ENCODE data around the gene PKN1. TPM values are rescaled to one million over a fixed set of nuclear protein-coding genes. Genes with fewer than 3 reads are reported as not detected.

PKN1 gene
- polyA plus RNA-seq, 1 donor from 2014 or later = 52.6 TPM

DNA sequence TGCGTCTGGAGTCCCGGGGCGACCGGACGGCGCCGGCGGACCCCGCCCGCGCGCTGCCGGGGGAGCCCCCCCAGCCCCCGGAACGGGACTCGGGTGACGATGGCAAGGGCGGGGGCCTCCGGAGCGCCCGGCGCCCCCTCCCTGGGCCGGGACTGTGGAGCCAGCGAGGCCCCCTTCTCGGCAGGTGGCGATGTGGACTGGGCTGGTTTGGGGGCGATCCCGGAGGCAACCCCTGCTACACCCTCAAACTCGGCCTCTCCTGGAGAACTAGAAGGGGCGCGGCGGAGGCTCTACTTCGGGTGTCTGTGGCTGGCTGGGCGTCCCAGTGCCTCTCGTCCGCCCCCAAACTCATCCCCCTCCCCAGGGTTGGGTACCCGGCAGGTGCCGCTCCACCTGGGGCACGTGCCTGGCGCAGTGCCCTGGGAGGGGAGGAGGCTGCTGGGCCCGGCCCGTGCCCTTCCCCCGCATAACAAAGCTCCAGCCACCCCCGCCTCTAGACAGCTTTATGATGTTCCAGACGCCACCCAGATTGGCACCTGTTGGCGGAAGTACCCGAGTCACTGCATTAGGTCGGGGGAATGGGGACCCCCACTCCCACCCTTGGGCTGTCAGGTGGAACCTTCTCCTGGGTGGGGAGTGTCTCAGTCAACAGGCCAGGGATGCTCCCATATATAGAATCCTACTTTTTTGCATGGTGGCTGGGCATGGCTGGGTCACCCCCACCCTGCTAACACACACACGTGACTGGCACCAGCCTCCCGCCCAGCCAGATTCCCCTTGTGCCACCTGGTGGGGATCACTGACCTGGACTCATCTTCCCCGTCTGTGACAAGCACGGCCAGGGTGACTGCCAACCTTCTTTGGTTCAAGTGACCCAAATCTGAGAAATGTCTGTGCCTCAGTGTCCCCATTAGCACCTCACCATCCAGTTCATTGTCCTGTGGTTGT, 722 bp downstream of the PKN1 start:
- Mint-ChIP-seq H3K4me3 (peak overlapping the region; percentile 81 to 93 (median 86)), H3K27me3 (no peaks in the 10 kb centered on the region), H3K36me3 (no peaks in the 10 kb centered on the region), H3K9me3 (no peaks in the 10 kb centered on the region), H3K27ac (peak overlapping the region; percentile 87 to 91 (median 88)), H3K4me1 (peaks cover 15 to 28% (median 16%) of the 10 kb centered on the region in 3 donors)

- no peaks in the 10 kb centered on the region for H3K9me3 Mint-ChIP-seq
- H3K27me3 Mint-ChIP-seq = peaks cover 1% of the 10 kb centered on the region
- H3K36me3 Mint-ChIP-seq = no peaks in the 10 kb centered on the region
- H3K4me3 Mint-ChIP-seq = peak overlapping the region; percentile 81 to 93 (median 86)
- peak overlapping the region; percentile 87 to 92 (median 88) for H3K27ac Mint-ChIP-seq
- peaks cover 21 to 34% (median 23%) of the 10 kb centered on the region in 3 donors for H3K4me1 Mint-ChIP-seq
Measured at GRCh38 chr19:14434543-14435319, 1.6 kb downstream of the PKN1 start.

GRCh38 chr19:14435320-14436050, 2.4 kb downstream of the PKN1 start:
- H3K9me3 Mint-ChIP-seq = no peaks in the 10 kb centered on the region
- H3K4me3 Mint-ChIP-seq = peak overlapping the region in 2 of 4 donors; percentile 51 to 83
- H3K4me1 Mint-ChIP-seq = peaks cover 28 to 39% (median 30%) of the 10 kb centered on the region in 3 donors
- peaks cover 1% of the 10 kb centered on the region for H3K27me3 Mint-ChIP-seq
- H3K36me3 Mint-ChIP-seq = no peaks in the 10 kb centered on the region
- peak overlapping the region; percentile 39 to 92 (median 86) for H3K27ac Mint-ChIP-seq

- Mint-ChIP-seq H3K36me3 (no peaks in the 10 kb centered on the region), H3K9me3 (no peaks in the 10 kb centered on the region), H3K4me3 (peak overlapping the region in 1 of 4 donors; percentile 78), H3K4me1 (peaks cover 26 to 33% (median 30%) of the 10 kb centered on the region in 3 donors), H3K27me3 (peaks cover 1% of the 10 kb centered on the region), H3K27ac (peak overlapping the region; percentile 64 to 70 (median 68))
Measured at GRCh38 chr19:14437578-14438140, 4.6 kb downstream of the PKN1 start.

GRCh38 chr19:14439014-14439413, 5.9 kb downstream of the PKN1 start:
- Mint-ChIP-seq H3K36me3 (peaks cover 2% of the 10 kb centered on the region), H3K27ac (peak overlapping the region in 2 of 3 donors; percentile 22 to 64), H3K4me3 (peak overlapping the region; percentile 21 to 98 (median 77)), H3K27me3 (peaks cover 1% of the 10 kb centered on the region), H3K9me3 (no peaks in the 10 kb centered on the region), H3K4me1 (peaks cover 23 to 35% (median 30%) of the 10 kb centered on the region in 3 donors)

DNA sequence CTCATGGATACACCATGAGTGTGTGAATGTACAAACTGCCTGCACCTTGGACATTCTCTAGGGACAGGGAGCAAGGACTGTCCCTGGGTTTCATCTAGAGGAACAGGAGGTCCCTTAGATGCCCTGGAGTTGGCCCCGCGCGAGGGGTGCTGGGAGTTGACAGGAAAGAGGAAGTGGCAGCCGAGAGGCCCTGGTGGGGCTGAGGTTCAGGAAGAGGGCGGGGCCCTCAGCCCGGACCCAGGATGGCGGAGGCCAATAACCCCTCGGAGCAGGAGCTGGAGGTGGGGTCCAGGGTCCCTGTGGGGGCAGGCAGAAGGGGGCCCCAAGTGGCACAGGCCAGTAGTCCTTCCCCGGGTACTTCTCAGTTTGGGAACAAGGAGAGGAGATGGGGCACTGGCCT, 6.9 kb downstream of the PKN1 start:
- H3K27ac Mint-ChIP-seq = peak overlapping the region; percentile 92 to 95 (median 95)
- peaks cover 1% of the 10 kb centered on the region for H3K27me3 Mint-ChIP-seq
- H3K4me1 Mint-ChIP-seq = peaks cover 20 to 32% (median 30%) of the 10 kb centered on the region in 3 donors
- H3K4me3 Mint-ChIP-seq = peak overlapping the region; percentile 89 to 98 (median 94)
- peaks cover 6% of the 10 kb centered on the region for H3K36me3 Mint-ChIP-seq
- no peaks in the 10 kb centered on the region for H3K9me3 Mint-ChIP-seq

GRCh38 chr19:14441041-14441938, 8.2 kb downstream of the PKN1 start:
- Mint-ChIP-seq H3K9me3 (no peaks in the 10 kb centered on the region), H3K4me1 (peaks cover 20 to 30% (median 29%) of the 10 kb centered on the region in 3 donors), H3K27me3 (peaks cover 1% of the 10 kb centered on the region), H3K27ac (peak overlapping the region in 1 of 3 donors; percentile 95), H3K4me3 (peak overlapping the region; percentile 13 to 89 (median 61)), H3K36me3 (peaks cover 8% of the 10 kb centered on the region)

DNA sequence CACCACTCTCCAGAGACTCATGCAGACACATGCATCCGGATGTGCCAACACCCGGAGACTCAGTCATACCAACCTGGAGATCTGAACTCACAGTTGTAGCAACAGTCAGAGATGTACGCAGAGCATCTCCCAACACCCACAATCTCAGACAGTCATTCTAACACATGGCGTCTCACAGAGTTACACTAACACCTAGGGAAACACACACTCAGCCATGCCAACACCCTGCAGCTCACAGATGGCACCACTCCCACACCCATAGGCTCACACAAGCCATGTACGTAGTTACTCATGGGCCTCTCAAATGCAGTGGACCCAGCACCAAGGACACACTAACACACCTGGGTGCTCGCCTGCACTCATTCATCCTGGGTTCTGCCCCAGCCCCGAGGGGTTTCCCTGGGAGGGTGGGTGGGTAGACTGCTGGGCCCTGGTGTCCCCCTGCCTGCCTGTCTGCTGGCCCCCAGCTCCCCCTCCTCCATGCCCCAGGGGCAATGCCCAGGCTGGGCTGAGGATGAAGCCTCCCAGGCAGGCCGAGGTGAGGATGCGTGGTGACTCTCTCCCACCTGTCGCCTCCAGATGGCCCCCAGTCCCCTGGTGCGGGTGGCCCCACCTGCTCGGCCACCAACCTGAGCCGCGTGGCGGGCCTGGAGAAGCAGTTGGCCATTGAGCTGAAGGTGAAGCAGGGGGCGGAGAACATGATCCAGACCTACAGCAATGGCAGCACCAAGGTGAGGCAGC, 10.0 kb downstream of the PKN1 start:
- Mint-ChIP-seq H3K9me3 (no peaks in the 10 kb centered on the region), H3K4me1 (peaks cover 17 to 31% (median 25%) of the 10 kb centered on the region in 3 donors), H3K27me3 (peaks cover 1% of the 10 kb centered on the region), H3K4me3 (peak overlapping the region in 1 of 4 donors; percentile 72), H3K27ac (no peak overlapping the region), H3K36me3 (peaks cover 8% of the 10 kb centered on the region)

GRCh38 chr19:14443632-14444216, 10.6 kb downstream of the PKN1 start:
- Mint-ChIP-seq H3K4me3 (no peak overlapping the region), H3K4me1 (peaks cover 15 to 30% (median 24%) of the 10 kb centered on the region in 3 donors), H3K9me3 (no peaks in the 10 kb centered on the region), H3K27ac (peak overlapping the region in 1 of 3 donors; percentile 47), H3K36me3 (peaks cover 8% of the 10 kb centered on the region), H3K27me3 (peaks cover 1% of the 10 kb centered on the region)

GRCh38 chr19:14446336-14447036, 13.4 kb downstream of the PKN1 start:
- H3K36me3 Mint-ChIP-seq = peaks cover 16% of the 10 kb centered on the region
- H3K4me3 Mint-ChIP-seq = no peak overlapping the region
- no peaks in the 10 kb centered on the region for H3K27me3 Mint-ChIP-seq
- no peak overlapping the region for H3K27ac Mint-ChIP-seq
- peaks cover 0 to 11% (median 9%) of the 10 kb centered on the region in 3 donors for H3K4me1 Mint-ChIP-seq
- H3K9me3 Mint-ChIP-seq = no peaks in the 10 kb centered on the region

- Mint-ChIP-seq H3K9me3 (no peaks in the 10 kb centered on the region), H3K27ac (peak overlapping the region in 1 of 3 donors; percentile 54), H3K36me3 (peaks cover 13% of the 10 kb centered on the region), H3K4me1 (peaks cover 0 to 8% (median 4%) of the 10 kb centered on the region in 3 donors), H3K4me3 (no peak overlapping the region), H3K27me3 (no peaks in the 10 kb centered on the region)
Measured at GRCh38 chr19:14449321-14449720, 16.2 kb downstream of the PKN1 start.

All from IgD-negative memory B cell (primary cell).